Gastroesophageal sphincter (tissue), 4 donors: Measurements from ENCODE around the gene PHAF1. TPM values are rescaled to one million over a fixed set of nuclear protein-coding genes. Genes with fewer than 3 reads are reported as not detected.

Experiments
- ATAC-seq: fragments of 150-250 bp; one replicate; pipeline ENCODE4 v1.9.1; 2016; ENCODE audit warnings: mild to moderate bottlenecking, moderate library complexity
- H3K27ac ChIP-seq, 4 donors: fragments of 200-600 bp; sonication (generic) in 3 of 4; 1 replicate in 3 of 4; 2 replicates in 1 of 4; pipeline ENCODE4 v1.5.1; 2016 to 2019
- H3K27me3 ChIP-seq: fragments of 200-600 bp; sonication (generic); one replicate; pipeline ENCODE4 v1.5.1; 2019
- H3K36me3 ChIP-seq, 2 donors: fragments of 200-600 bp; sonication (generic); one replicate each; pipeline ENCODE4 v1.5.1; 2019; ENCODE audit warnings: control low read depth in 1 of 2
- H3K4me1 ChIP-seq, 3 donors: fragments of 200-600 bp; sonication (generic); 1 replicate in 2 of 3; 2 replicates in 1 of 3; pipeline ENCODE4 v1.5.1; 2016 to 2019; ENCODE audit warnings: control low read depth in 2 of 3
- H3K4me3 ChIP-seq, 2 donors: fragments of 200-600 bp; sonication (generic); one replicate each; pipeline ENCODE4 v1.5.1; 2019; ENCODE audit warnings: mild to moderate bottlenecking in 1 of 2, moderate library complexity in 1 of 2
- H3K9me3 ChIP-seq, 3 donors: fragments of 200-600 bp; sonication (generic); one replicate each; pipeline ENCODE4 v1.5.1; 2017 to 2019; ENCODE audit warnings: control low read depth in 2 of 3
- EP300 ChIP-seq: sonication (generic); formaldehyde crosslinking; IDR thresholded peaks from one replicate; pipeline ENCODE4 v1.6.1; 2017; ENCODE audit warnings: antibody characterized with exemption, mild to moderate bottlenecking
- POLR2A ChIP-seq, 2 donors: fragments of 450-650 bp; IDR thresholded peaks; one replicate each; pipeline ENCODE4 v1.6.1; 2017; ENCODE audit warnings: antibody characterized with exemption in 2 of 2, mild to moderate bottlenecking in 2 of 2, moderate library complexity in 1 of 2
- POLR2AphosphoS5 ChIP-seq: sonication (generic); formaldehyde crosslinking; IDR thresholded peaks from one replicate; pipeline ENCODE4 v1.6.1; 2017; ENCODE audit warnings: antibody characterized with exemption
- WGBS, 2 donors: methylation state at CpG; one replicate each; pipeline ENCODE4 v1.1.5; 2018; ENCODE audit warnings: low coverage in 1 of 2; 5-methylcytosine and 5-hydroxymethylcytosine counted together
- total RNA-seq, 4 donors: library from RNA; depleted of rRNA; stranded (reverse); fragments of >200 nt; gene quantifications; one replicate each; pipeline ENCODE4 v1.1.0, GENCODE V29; 2016
- TF ChIP-seq, protein P1 (sequence below), 4 experiments: fragments of 200-600 bp in 2 of 4; fragments of 450-650 bp in 2 of 4; sonication (generic) in 1 of 4; IDR thresholded peaks; one replicate each; pipeline ENCODE4 v1.5.1; 2017 to 2019; ENCODE audit warnings: antibody characterized with exemption in 4 of 4, mild to moderate bottlenecking in 2 of 4, moderate library complexity in 2 of 4

Gene PHAF1
- total RNA-seq, 4 donors from 2014 or later, result 10.9 to 20.4 (median 13.3) TPM

DNA sequence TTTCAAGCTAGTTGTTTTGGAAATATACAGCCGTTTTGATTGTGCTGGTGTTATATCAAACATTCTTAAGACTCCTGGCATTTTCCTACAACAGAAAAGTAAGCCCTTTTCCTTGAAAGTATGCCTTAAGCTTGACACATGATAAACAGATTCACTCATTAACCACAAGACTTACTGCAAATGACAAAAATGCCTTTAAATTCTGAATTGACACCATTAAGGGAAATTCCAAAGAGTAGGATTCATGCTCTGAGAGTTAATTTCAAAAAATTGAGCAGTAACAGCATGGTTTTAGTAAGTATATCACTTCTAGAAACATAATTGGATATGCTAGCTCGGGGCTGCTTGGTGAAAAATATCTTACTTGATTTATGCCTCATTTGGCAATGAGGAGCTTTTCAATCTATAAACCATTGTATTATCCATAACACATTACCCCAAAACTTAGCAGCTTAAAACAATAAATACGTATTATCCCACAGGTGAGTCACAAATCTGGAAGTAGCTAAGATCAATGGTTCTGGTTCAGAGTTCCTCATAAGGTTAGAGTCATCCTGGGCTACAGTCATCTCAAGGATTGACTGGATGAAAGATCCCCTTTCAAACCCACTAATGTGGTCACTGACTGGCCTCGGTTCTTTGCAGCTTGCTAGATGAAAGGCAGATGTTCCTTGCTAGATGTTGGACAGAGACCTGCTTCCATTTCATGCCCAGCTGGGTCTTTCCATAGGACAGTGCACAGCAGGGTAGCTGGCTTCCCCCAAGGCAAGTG, 8.2 kb upstream of the PHAF1 start:
- 58 to 73% methylated on average over 4 of the region's 4 CpGs for WGBS, 2 donors
- no peak for ATAC-seq

DNA sequence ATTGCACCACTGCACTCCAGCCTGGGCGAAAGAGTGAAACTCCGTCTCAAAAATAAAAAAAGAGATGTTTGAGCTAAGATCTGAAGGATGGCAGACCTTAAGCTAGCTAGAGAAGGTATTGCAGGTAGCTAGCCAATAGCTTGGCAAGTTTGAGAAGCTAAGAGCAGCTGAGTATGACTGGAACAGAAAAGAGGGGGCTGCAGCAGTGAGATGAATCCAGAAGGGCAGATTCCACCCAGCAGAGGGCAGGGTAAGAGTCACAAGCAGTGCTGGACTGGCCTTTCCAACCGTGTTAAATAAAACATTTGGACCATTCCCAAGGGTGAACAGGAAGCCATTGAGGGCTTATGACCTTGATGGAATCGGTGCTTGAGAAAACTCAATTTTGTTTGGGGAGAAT, 5.7 kb upstream of the PHAF1 start:
- no peak for ATAC-seq
- H3K4me3 ChIP-seq, result no peak overlapping the region
- peaks cover 0 to 4% (median under 1%) of the 10 kb centered on the region in 3 donors for H3K4me1 ChIP-seq
- TF ChIP-seq, protein P1, sequence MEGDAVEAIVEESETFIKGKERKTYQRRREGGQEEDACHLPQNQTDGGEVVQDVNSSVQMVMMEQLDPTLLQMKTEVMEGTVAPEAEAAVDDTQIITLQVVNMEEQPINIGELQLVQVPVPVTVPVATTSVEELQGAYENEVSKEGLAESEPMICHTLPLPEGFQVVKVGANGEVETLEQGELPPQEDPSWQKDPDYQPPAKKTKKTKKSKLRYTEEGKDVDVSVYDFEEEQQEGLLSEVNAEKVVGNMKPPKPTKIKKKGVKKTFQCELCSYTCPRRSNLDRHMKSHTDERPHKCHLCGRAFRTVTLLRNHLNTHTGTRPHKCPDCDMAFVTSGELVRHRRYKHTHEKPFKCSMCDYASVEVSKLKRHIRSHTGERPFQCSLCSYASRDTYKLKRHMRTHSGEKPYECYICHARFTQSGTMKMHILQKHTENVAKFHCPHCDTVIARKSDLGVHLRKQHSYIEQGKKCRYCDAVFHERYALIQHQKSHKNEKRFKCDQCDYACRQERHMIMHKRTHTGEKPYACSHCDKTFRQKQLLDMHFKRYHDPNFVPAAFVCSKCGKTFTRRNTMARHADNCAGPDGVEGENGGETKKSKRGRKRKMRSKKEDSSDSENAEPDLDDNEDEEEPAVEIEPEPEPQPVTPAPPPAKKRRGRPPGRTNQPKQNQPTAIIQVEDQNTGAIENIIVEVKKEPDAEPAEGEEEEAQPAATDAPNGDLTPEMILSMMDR (IDR thresholded peaks at IDR 0.05), result peak in 1 of 4 experiments; percentile 21
- TF ChIP-seq EP300 (no peak), POLR2AphosphoS5 (no peak)
- peaks cover 0 to 23% of the 10 kb centered on the region in 2 donors for H3K36me3 ChIP-seq
- no peak overlapping the region for H3K27ac ChIP-seq
- 40 to 58% methylated on average over 2 to 4 of the region's 4 CpGs for WGBS, 2 donors
- no peaks in the 10 kb centered on the region for H3K27me3 ChIP-seq
- no peaks in the 10 kb centered on the region for H3K9me3 ChIP-seq

More for the DNA sequence above, 8.2 kb upstream of the PHAF1 start:
- no peaks in the 10 kb centered on the region for H3K27me3 ChIP-seq
- H3K36me3 ChIP-seq, result peaks cover 0 to 26% of the 10 kb centered on the region in 2 donors
- no peak overlapping the region for H3K27ac ChIP-seq
- H3K4me1 ChIP-seq, result no peaks in the 10 kb centered on the region
- H3K4me3 ChIP-seq, result no peak overlapping the region
- H3K9me3 ChIP-seq, result no peaks in the 10 kb centered on the region
- TF ChIP-seq, protein P1 (IDR thresholded peaks at IDR 0.05), result no peak
- TF ChIP-seq EP300, result no peak

DNA sequence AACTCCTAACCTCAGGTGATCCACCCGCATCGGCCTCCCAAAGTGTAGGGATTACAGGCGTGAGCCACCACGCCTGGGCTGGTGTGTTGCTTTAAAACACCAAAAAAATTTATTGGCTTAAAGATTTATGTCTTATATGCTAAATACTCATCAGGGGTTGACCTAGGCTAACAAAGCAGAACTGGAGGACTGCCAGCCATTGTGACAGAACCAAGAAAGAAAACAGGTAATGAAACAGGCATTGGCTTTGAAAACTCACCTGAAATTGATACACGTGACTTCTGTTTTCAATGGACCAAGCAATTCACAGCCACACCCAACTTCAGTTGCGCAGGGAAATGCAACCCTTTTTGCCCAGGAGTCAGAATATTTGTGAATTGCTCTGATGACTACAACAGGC, 4.9 kb upstream of the PHAF1 start:
- no peak for ATAC-seq

DNA sequence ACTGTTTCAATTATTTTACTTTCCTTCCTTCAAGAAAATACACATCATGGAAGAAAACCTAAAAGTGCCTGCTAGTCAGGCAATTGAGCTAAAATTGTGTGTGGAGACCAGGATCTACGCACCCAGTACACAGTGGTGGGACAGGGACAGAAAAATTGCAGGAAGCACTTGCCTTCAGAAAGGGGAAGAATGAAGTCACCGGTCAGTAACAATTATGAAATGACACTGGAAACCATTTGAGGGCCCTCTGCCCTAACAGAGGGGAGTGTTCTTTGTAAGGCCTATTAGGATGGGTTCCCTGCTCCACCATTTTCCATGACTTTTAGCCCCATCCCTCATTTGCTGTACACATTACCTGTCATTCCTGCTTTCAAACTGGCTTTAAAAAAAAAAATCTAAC, 4.5 kb upstream of the PHAF1 start:
- no peak overlapping the region for H3K4me3 ChIP-seq
- H3K27ac ChIP-seq, result no peak overlapping the region
- no peak for ATAC-seq
- TF ChIP-seq POLR2A (IDR thresholded peaks at IDR 0.05) (no peak), POLR2AphosphoS5 (no peak), EP300 (no peak)
- TF ChIP-seq, protein P1 (IDR thresholded peaks at IDR 0.05), result no peak
- 73 to 90% methylated on average over 2 of the region's 2 CpGs for WGBS, 2 donors
- H3K9me3 ChIP-seq, result no peaks in the 10 kb centered on the region
- peaks cover 0 to 10% (median 3%) of the 10 kb centered on the region in 3 donors for H3K4me1 ChIP-seq
- no peaks in the 10 kb centered on the region for H3K27me3 ChIP-seq
- peaks cover 0 to 12% of the 10 kb centered on the region in 2 donors for H3K36me3 ChIP-seq

More for the DNA sequence above, 4.9 kb upstream of the PHAF1 start:
- TF ChIP-seq POLR2AphosphoS5 (no peak), POLR2A (IDR thresholded peaks at IDR 0.05) (no peak)
- Histone ChIP-seq H3K36me3 (peaks cover 0 to 16% of the 10 kb centered on the region in 2 donors), H3K4me1 (peaks cover 0 to 9% (median 3%) of the 10 kb centered on the region in 3 donors), H3K27ac (no peak overlapping the region), H3K9me3 (no peaks in the 10 kb centered on the region), H3K4me3 (no peak overlapping the region), H3K27me3 (no peaks in the 10 kb centered on the region)
- 58 to 90% methylated on average over 3 to 4 of the region's 6 CpGs for WGBS, 2 donors

DNA sequence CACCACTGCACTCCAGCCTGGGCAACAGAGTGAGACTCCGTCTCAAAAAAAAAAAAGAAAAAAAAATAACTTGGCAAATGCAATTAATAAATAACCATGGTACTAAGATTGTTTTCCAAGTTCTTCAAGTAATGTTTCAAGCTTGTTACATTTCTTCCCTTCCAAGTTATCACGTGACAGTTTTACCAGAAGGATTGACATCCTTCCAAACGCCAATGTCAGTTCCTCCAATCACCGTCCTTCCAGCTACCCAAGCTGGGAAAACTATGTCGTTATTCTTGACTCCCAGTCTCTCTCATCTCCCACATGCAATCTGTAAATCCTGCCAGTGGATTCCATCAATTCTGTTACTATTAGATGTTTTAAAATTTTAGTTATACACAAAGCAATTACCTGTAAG, 3.9 kb upstream of the PHAF1 start:
- Histone ChIP-seq H3K36me3 (peaks cover 0 to 10% of the 10 kb centered on the region in 2 donors), H3K4me1 (peaks cover 0 to 16% (median 8%) of the 10 kb centered on the region in 3 donors), H3K9me3 (no peaks in the 10 kb centered on the region), H3K4me3 (no peak overlapping the region), H3K27ac (no peak overlapping the region), H3K27me3 (no peaks in the 10 kb centered on the region)
- whole genome bisulfite sequencing, 2 donors, result 40 to 43% methylated on average over 4 to 5 of the region's 5 CpGs
- TF ChIP-seq, protein P1 (IDR thresholded peaks at IDR 0.05), result no peak
- no peak for TF ChIP-seq EP300
- TF ChIP-seq POLR2A (IDR thresholded peaks at IDR 0.05), result no peak
- TF ChIP-seq POLR2AphosphoS5, result no peak
- ATAC-seq, result no peak
